UCSD-AML1 (cell line): ENCODE data around the gene NRBP1.
"Not testable (repeated sequence)": the region's sequence is repeated elsewhere in the genome, so short reads cannot be mapped to it uniquely, and the experiment has no call there.

ENCODE experiments used
- DNase-seq: peaks from one replicate; lab custom pipeline; 2025; ENCODE audit not compliant: unreplicated experiment; lab: John Stamatoyannopoulos, UW

NRBP1 gene

DNA sequence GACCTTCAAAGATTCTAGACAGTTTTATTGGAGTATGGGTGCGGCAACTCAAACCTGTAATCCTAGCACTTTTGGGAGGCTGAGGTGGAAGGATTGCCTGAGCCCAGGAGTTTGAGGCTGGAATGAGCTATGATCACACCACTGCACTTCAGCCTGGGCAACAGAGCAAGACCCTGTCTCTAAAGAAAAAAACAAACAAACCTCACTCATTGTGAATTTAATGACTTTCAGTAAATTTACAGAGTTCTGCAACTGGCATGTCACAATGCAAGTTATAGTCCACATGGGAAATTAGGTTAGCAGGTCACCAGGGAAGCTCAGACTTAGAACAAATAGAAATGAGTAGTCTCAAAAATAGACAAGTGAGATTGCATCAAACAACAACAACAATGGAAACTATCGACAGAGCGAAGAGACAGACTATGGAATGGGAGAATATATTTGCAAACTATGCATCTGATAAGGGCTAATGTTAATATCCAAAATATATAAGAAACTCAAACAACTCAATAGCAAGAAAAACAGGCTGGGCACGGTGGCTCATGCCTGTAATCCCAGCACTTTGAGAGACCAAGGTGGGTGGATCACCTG lies 6.7 kb upstream of the NRBP1 start:
- DNase-seq, result no peak

GRCh38 chr2:27422958-27423357 lies 5.5 kb upstream of the NRBP1 start:
- no peak for DNase-seq

DNA sequence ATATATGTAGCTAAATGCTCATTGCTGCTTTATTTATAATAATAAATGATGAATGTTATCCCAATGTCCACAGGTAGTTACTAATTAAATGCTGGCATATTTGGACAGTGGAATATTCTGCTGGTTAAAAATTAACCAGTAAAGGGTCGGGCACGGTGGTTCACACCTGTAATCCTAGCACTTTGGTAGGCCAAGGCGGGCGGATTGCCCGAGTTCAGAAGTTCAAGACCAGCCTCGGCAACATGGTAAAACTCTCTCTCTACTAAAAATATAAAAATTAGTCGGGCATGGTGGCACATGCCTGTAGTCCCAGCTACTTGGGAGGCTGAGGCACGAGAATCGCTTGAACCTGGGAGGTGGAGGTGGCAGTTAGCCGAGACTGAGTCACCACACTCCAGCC lies 3.4 kb upstream of the NRBP1 start:
- DNase-seq, result not testable (repeated sequence)

GRCh38 chr2:27427863-27428212 lies 593 bp upstream of the NRBP1 start:
- no peak for DNase-seq

DNA sequence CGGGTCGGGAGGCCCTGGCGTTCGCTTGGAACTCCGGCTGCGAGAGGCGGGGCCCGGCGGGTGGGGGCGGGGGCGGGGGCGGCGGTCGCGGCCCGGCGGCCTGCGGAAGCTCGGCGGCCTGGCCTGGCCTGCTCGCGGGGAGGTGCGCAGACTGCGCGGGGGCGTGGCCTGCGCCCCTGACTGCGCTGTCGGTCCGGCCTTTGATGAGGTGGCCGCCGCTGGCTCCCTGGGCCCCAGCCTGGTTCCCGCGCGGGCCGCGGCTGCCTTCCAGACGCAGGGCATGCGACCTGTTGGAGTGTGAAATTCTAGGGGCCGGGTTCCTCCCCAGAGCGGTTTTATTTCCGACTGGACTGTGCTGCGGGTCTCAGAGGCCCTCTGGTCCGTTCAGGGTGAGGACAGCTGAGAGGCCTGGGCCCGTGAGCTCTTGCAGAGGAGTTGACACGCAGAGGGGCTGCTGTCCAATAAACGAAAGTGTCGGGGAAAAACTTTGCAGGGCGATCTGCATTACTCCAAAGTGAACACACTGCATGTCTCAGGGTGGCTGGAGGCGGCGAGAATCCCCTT lies 629 bp downstream of the NRBP1 start:
- DNase-seq, result peak; percentile 87

DNA sequence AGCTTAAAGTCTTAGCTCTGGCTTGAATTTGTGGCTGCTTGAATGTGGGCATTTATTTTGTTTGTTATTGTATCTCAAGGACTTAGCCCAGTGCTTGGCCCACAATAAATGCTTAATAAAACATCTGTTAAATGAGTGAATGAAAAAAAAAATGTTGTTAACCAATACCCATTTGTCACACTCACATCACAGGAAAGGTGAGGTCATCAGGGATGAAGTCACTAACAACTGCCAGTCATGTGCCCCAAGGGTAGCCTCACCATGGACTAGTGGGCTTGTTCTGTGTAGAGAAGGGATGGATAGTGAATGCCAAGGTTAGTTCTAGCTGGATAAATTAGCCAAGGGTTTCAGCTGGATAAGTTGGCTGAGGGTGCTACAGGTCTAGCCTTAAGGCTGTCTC lies 3.0 kb downstream of the NRBP1 start:
- DNase-seq, result no peak

GRCh38 chr2:27435628-27436027 lies 7.2 kb downstream of the NRBP1 start:
- DNase-seq, result no peak

GRCh38 chr2:27441226-27441926 lies 12.9 kb downstream of the NRBP1 start:
- DNase-seq, result no peak

DNA sequence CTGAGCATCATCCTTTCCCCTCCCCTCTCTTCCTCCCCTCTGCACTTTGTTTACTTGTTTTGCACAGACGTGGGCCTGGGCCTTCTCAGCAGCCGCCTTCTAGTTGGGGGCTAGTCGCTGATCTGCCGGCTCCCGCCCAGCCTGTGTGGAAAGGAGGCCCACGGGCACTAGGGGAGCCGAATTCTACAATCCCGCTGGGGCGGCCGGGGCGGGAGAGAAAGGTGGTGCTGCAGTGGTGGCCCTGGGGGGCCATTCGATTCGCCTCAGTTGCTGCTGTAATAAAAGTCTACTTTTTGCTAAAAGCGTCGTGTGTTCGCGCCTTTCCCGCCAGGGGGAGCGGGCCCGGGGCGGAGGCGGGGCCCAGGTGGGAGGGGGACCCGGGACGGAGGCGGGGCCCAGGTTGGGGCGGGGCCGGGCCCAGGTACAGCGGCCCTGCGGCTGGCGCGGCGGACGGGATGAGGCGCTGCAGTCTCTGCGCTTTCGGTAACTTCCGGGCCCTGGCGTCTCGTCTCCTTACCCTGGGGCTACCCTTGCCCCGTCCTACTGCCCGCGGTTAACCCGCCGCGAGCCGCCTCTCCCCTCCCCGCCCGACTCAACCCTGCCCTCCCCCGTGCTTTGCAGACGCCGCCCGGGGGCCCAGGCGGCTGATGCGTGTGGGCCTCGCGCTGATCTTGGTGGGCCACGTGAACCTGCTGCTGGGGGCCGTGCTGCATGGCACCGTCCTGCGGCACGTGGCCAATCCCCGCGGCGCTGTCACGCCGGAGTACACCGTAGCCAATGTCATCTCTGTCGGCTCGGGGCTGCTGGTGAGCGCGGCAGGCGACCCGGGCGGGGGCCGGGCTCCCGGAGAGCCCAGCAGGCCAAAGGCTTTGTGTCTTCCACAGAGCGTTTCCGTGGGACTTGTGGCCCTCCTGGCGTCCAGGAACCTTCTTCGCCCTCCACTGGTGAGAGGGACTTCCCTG lies 13.8 kb downstream of the NRBP1 start, which contains the start of gene KRTCAP3:
Gene KRTCAP3, plus strand, starts transcription at position 424 of the 962 bp plus-strand sequence. Its CDS starts 32 bp downstream, at position 456.
- DNase-seq, result no peak

- DNase-seq, result no peak
Observed at GRCh38 chr2:27442920-27443282, 14.5 kb downstream of the NRBP1 start.

- no peak for DNase-seq
Observed at GRCh38 chr2:27445155-27445554, 16.7 kb downstream of the NRBP1 start.

- DNase-seq, result no peak
Observed at GRCh38 chr2:27445615-27446014, 17.2 kb downstream of the NRBP1 start.

GRCh38 chr2:27446057-27446456 lies 17.6 kb downstream of the NRBP1 start:
- no peak for DNase-seq

DNA sequence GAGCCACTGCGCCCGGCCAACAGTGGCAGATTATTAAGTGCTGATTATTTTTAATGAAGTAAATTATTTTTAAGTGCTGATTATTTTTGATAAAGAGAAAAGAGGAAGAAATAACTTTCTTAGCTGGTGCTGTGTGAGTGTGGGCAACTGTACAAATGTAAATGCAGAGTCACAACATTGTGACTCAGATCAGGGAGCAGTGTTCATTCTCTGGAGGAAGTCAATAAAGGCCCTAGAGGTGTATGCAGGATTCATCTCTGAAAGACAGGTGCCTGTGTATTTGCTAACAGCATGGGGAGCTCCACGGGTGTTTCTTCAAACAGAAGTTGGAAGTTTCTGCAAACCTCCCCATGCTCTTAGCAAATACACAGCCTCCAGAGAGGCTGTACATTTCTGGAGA lies 19.9 kb downstream of the NRBP1 start:
- DNase-seq, result no peak

DNA sequence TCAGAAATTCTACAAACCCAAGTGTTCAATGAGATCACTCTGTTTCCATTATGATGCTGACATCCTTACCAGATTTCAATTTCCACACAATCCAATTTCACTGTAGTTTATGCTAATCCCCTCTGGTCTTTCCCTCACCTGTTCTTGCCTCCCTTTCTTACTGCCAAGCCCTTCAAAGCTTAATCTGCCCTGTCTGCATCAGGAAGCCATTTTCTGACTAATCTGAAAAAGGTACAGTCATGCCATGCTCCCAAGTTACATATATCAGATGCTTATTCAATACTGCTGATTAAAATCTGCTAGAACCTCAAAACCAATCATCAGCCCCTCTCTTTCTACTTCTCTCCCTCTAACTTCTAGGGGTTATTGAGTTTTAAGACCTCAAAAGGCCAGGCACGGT lies 22.7 kb downstream of the NRBP1 start:
- DNase-seq, result no peak

- no peak for DNase-seq
Observed at GRCh38 chr2:27453968-27454367, 25.5 kb downstream of the NRBP1 start.

GRCh38 chr2:27461118-27461517 lies 32.7 kb downstream of the NRBP1 start:
- DNase-seq, result peak; percentile 14

- DNase-seq, result no peak
Observed at GRCh38 chr2:27464443-27464842, 36.0 kb downstream of the NRBP1 start.

GRCh38 chr2:27471961-27472360 lies 43.5 kb downstream of the NRBP1 start:
- DNase-seq, result no peak

DNA sequence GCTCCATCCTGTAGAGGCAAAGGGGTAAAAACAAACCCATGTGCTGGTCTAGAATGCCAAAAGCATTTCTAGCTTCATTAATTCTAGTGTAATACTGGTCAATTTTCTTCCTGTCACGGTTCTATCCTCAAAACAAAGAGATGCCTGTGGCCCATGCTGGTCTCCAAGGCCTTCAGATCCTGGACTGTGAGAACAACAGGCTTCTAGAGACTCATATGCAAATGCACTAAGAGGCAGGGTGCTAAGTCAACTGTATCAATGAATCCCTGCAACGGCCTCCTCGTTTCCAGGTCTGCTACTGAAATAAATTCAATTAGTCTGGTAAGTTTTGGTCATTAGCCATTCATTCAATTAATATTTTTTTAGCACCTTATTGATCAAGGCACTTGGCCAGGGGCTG lies 57.1 kb downstream of the NRBP1 start:
- DNase-seq, result no peak

DNA sequence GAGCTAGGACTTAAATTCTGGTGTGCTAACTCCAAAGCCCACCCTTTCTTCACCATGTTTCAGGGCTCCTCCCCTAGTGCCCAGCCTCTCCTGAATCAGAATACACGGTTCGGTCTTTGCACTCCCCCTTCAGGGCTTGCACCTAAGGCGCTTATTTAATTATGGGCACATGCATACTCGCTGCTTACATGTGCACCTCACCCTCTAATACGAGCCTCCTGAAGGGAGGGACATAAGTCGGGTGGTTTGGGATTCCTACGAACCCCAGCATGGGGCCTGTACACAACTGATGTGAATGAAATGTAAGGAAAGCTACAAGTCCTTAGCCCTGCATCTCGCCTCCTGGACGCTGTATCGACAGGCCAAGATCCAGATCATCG lies 60.7 kb downstream of the NRBP1 start:
- DNase-seq, result peak; percentile 35
